ENCODE data around the gene TDRD15.

DNA sequence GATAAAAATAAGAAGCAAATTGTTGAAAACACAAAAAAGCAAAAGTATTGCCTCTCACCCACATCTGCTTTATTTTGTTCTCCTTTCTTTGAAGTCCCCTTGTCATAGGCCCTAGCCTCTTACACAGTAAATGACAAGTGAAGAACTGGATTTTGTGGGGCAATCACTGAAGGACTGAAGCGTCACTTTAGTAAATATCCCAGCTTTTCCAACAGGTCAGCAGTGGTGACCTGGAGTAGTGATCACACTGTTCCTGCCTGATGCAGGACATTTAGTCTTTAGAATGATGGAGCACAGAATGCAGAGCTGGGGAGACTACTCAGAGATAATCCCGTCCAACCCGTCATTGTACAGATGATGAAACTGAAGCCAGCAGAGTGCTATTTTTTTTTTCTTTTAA is 28.1 kb upstream of the TDRD15 start:
- TF ChIP-seq, protein P1, sequence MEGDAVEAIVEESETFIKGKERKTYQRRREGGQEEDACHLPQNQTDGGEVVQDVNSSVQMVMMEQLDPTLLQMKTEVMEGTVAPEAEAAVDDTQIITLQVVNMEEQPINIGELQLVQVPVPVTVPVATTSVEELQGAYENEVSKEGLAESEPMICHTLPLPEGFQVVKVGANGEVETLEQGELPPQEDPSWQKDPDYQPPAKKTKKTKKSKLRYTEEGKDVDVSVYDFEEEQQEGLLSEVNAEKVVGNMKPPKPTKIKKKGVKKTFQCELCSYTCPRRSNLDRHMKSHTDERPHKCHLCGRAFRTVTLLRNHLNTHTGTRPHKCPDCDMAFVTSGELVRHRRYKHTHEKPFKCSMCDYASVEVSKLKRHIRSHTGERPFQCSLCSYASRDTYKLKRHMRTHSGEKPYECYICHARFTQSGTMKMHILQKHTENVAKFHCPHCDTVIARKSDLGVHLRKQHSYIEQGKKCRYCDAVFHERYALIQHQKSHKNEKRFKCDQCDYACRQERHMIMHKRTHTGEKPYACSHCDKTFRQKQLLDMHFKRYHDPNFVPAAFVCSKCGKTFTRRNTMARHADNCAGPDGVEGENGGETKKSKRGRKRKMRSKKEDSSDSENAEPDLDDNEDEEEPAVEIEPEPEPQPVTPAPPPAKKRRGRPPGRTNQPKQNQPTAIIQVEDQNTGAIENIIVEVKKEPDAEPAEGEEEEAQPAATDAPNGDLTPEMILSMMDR (IDR thresholded peaks at IDR 0.05) = no peak
- TF ChIP-seq TAF1 (IDR thresholded peaks at IDR 0.05; ENCODE audit: borderline replicate concordance, low read depth, low read length) = no peak
- TF ChIP-seq, protein P2, sequence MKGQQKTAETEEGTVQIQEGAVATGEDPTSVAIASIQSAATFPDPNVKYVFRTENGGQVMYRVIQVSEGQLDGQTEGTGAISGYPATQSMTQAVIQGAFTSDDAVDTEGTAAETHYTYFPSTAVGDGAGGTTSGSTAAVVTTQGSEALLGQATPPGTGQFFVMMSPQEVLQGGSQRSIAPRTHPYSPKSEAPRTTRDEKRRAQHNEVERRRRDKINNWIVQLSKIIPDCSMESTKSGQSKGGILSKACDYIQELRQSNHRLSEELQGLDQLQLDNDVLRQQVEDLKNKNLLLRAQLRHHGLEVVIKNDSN (IDR thresholded peaks at IDR 0.05; ENCODE audit: borderline replicate concordance, low read depth) = no peak
- TF ChIP-seq, protein P3, sequence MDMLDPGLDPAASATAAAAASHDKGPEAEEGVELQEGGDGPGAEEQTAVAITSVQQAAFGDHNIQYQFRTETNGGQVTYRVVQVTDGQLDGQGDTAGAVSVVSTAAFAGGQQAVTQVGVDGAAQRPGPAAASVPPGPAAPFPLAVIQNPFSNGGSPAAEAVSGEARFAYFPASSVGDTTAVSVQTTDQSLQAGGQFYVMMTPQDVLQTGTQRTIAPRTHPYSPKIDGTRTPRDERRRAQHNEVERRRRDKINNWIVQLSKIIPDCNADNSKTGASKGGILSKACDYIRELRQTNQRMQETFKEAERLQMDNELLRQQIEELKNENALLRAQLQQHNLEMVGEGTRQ (IDR thresholded peaks at IDR 0.05; ENCODE audit: borderline replicate concordance, low read depth, low read length) = no peak
- no peak for TF ChIP-seq POLR2AphosphoS5 (IDR thresholded peaks at IDR 0.05; ENCODE audit: low read depth, low read length)
- no peak for TF ChIP-seq NRF1 (IDR thresholded peaks at IDR 0.05; ENCODE audit: low read depth, low read length)
- TF ChIP-seq EZH2phosphoT487 (IDR thresholded peaks at IDR 0.05; ENCODE audit: borderline replicate concordance, low read depth) = no peak
- TF ChIP-seq EP300 (IDR thresholded peaks at IDR 0.05; ENCODE audit: borderline replicate concordance in 1 of 2, low read depth in 1 of 2, low read length in 1 of 2) = no peak

All from SK-N-SH (cell line).